Thyroid gland (tissue), 4 donors: Measurements from ENCODE around the gene ZDHHC18. TPM values are rescaled to one million over a fixed set of nuclear protein-coding genes. Genes with fewer than 3 reads are reported as not detected.

Experiments used
- DNase-seq, 2 donors: peaks; one replicate each; pipeline ENCODE4 v3.0.0-alpha.2; 2019
- H3K27ac ChIP-seq, 3 donors: fragments of 200-600 bp; sonication (generic); 1 replicate in 2 of 3; 2 replicates in 1 of 3; pipeline ENCODE4 v1.5.1; 2016 to 2019; ENCODE audit warnings: mild to moderate bottlenecking in 1 of 3, moderate library complexity in 1 of 3
- H3K27me3 ChIP-seq: fragments of 200-600 bp; sonication (generic); one replicate; pipeline ENCODE4 v1.5.1; 2019
- H3K36me3 ChIP-seq, 2 donors: fragments of 200-600 bp; sonication (generic); one replicate each; pipeline ENCODE4 v1.5.1; 2016 to 2019
- H3K4me1 ChIP-seq, 2 donors: fragments of 200-600 bp; sonication (generic); one replicate each; pipeline ENCODE4 v1.5.1; 2017 to 2019
- H3K4me3 ChIP-seq, 3 donors: fragments of 200-600 bp; sonication (generic); replicated peaks in 1 of 3; 1 replicate in 2 of 3; 2 replicates in 1 of 3; pipeline ENCODE4 v1.5.1; 2016; ENCODE audit warnings: mild to moderate bottlenecking in 1 of 3
- H3K9me3 ChIP-seq: fragments of 200-600 bp; sonication (generic); one replicate; pipeline ENCODE4 v1.5.1; 2017
- CTCF ChIP-seq, 6 experiments: fragments of 200-600 bp in 3 of 6; fragments of 450-650 bp in 3 of 6; sonication (generic) in 3 of 6; IDR thresholded peaks; one replicate each; pipeline ENCODE4 v1.5.1; 2016 to 2019; ENCODE audit warnings: antibody characterized with exemption in 6 of 6, mild to moderate bottlenecking in 2 of 6, inconsistent platforms in 1 of 6, moderate library complexity in 1 of 6
- POLR2A ChIP-seq, 2 donors: fragments of 450-650 bp; IDR thresholded peaks; one replicate each; pipeline ENCODE4 v1.6.1; 2017; ENCODE audit warnings: antibody characterized with exemption in 2 of 2, mild to moderate bottlenecking in 2 of 2, moderate library complexity in 1 of 2
- WGBS, 2 donors: methylation state at CpG; one replicate each; pipeline ENCODE4 v1.1.5; 2017; 5-methylcytosine and 5-hydroxymethylcytosine counted together
- intact Hi-C: fragments of 100-400 bp; cut with DNase I; formaldehyde crosslinking; loops from one replicate; pipeline ENCODE4 v1.15.1; 2023
- total RNA-seq, 4 donors: library from RNA; depleted of rRNA; stranded (reverse); fragments of >200 nt; gene quantifications; one replicate each; pipeline ENCODE4 v1.2.3, GENCODE V29; 2016

ZDHHC18 gene
- total RNA-seq, 4 donors from 2014 or later: 11.4 to 33.1 (median 21.4) TPM

- TF ChIP-seq POLR2A (IDR thresholded peaks at IDR 0.05): no peak
- no peak for TF ChIP-seq CTCF (IDR thresholded peaks at IDR 0.05)
- WGBS, 2 donors: 1 to 4% methylated on average over 17 of the region's 17 CpGs
- no peaks in the 10 kb centered on the region for H3K9me3 ChIP-seq
- no peak for DNase-seq
- peak overlapping the region in 2 of 3 donors; percentile 72 to 84 for H3K27ac ChIP-seq
- H3K36me3 ChIP-seq: peaks cover 0 to under 1% of the 10 kb centered on the region in 2 donors
- peak overlapping the region; percentile 23 to 69 (median 31) for H3K4me3 ChIP-seq
- H3K4me1 ChIP-seq: peaks cover 43 to 49% of the 10 kb centered on the region in 2 donors
- intact Hi-C loops: no loop called here
- no peaks in the 10 kb centered on the region for H3K27me3 ChIP-seq
Measured at GRCh38 chr1:26827106-26827604, 667 bp downstream of the ZDHHC18 start.

DNA sequence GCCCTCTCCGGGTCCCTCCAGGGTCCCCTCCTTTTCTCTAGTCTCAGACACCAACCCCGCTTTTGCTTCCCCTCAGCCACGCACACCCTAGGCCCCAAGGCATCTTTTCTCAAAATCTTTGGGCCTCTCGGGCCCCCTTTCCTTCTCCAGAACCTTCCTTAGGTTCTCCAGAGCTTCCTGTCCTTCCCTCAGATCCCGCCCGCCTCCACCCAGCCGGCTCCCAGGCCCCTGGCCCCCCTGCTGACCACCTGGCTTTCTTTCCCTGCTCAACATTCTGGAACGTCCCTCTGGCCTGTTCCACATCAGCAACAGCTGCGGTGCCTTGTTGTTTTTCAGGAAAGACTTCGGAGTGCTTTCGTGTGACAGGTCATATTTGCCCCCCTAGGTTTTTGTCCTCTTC, 1.2 kb downstream of the ZDHHC18 start:
- DNase-seq: peak; percentile 85 to 88
- TF ChIP-seq POLR2A (IDR thresholded peaks at IDR 0.05) (peak in 1 of 2 donors; percentile 40), CTCF (IDR thresholded peaks at IDR 0.05) (no peak)

GRCh38 chr1:26828411-26828991, 2.0 kb downstream of the ZDHHC18 start:
- Histone ChIP-seq H3K27me3 (no peaks in the 10 kb centered on the region), H3K4me1 (peaks cover 43 to 49% of the 10 kb centered on the region in 2 donors), H3K9me3 (no peaks in the 10 kb centered on the region), H3K4me3 (no peak overlapping the region), H3K36me3 (peaks cover 12 to 13% of the 10 kb centered on the region in 2 donors), H3K27ac (peak overlapping the region; percentile 48 to 84 (median 72))
- WGBS, 2 donors: 31 to 41% methylated on average over 4 of the region's 4 CpGs
- TF ChIP-seq POLR2A (IDR thresholded peaks at IDR 0.05) (no peak), CTCF (IDR thresholded peaks at IDR 0.05) (no peak)
- peak; percentile 32 to 33 for DNase-seq
- intact Hi-C loops: no loop called here

More for the DNA sequence above, 1.2 kb downstream of the ZDHHC18 start:
- no peaks in the 10 kb centered on the region for H3K27me3 ChIP-seq
- H3K27ac ChIP-seq: peak overlapping the region in 2 of 3 donors; percentile 72 to 84
- intact Hi-C loops: no loop called here
- H3K36me3 ChIP-seq: peaks cover 4 to 6% of the 10 kb centered on the region in 2 donors
- peaks cover 43 to 49% of the 10 kb centered on the region in 2 donors for H3K4me1 ChIP-seq
- peak overlapping the region; percentile 1 to 69 (median 23) for H3K4me3 ChIP-seq
- 10 to 17% methylated on average over 11 of the region's 11 CpGs for WGBS, 2 donors
- no peaks in the 10 kb centered on the region for H3K9me3 ChIP-seq

DNA sequence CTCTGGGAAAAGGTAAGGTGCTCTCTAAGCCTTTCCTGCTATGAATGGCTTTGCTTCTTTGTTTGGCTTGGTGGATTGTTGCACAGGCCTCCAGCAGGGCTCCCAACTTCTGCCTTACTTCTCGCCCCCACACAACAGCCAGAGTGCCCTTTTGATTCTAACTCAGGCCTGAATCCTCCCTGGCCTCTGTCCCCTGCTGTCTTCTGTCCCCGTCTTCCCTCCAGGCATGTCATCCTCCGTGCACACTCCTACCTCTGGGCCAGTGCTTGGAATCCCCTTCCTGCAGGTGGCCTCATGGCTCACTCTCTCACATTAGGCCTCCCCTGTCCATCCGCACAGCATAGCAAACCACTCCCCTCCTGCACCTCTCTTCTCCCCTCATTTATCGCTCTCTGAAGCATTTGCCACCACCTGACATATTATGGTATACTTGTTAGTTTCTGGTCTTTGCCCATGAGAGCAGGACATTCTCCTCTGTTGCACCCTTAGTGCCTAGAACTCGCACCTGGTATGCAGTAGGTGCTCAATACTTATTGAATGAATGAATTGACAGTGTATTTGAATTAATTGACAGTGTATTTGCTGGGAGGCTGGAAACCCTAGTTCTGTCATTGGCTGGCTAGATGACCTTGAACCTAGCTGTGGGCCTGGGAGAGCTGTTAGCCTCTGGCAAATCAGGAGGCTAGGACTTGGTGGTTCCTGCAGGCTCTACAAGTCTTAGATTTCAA, 2.9 kb downstream of the ZDHHC18 start:
- H3K9me3 ChIP-seq: no peaks in the 10 kb centered on the region
- H3K4me3 ChIP-seq: no peak overlapping the region
- intact Hi-C loops: no loop called here
- DNase-seq: no peak
- TF ChIP-seq POLR2A (IDR thresholded peaks at IDR 0.05): no peak
- no peak for TF ChIP-seq CTCF (IDR thresholded peaks at IDR 0.05)
- peak overlapping the region in 2 of 3 donors; percentile 23 to 84 for H3K27ac ChIP-seq
- peaks cover 21 to 22% of the 10 kb centered on the region in 2 donors for H3K36me3 ChIP-seq
- H3K4me1 ChIP-seq: peaks cover 43 to 49% of the 10 kb centered on the region in 2 donors
- H3K27me3 ChIP-seq: no peaks in the 10 kb centered on the region
- WGBS, 2 donors: 86 to 89% methylated on average over 6 of the region's 6 CpGs

- TF ChIP-seq CTCF (IDR thresholded peaks at IDR 0.05): no peak
- TF ChIP-seq POLR2A (IDR thresholded peaks at IDR 0.05): no peak
- Histone ChIP-seq H3K4me1 (peaks cover 33 to 36% of the 10 kb centered on the region in 2 donors), H3K36me3 (peaks cover 32 to 35% of the 10 kb centered on the region in 2 donors), H3K27ac (no peak overlapping the region), H3K4me3 (no peak overlapping the region), H3K9me3 (no peaks in the 10 kb centered on the region), H3K27me3 (no peaks in the 10 kb centered on the region)
- 94% methylated on average over 3 of the region's 3 CpGs for WGBS, 2 donors
- intact Hi-C loops: no loop called here
- DNase-seq: no peak
Measured at GRCh38 chr1:26831059-26831458, 4.6 kb downstream of the ZDHHC18 start.
